ENCODE results near the gene SHCBP1.
"Not testable (repeated sequence)": the region's sequence is repeated elsewhere in the genome, so short reads cannot be mapped to it uniquely, and the experiment has no call there.

GRCh38 chr16:46554435-46554834 lies 66.7 kb downstream of the SHCBP1 start:
- TF ChIP-seq CTCF (conservative IDR thresholded peaks at IDR 0.05; ENCODE audit: low read depth in 2 of 2), result peak; percentile 75 to 78
- TF ChIP-seq REST (IDR thresholded peaks at IDR 0.05; ENCODE audit: unreplicated experiment); EZH2 (IDR thresholded peaks at IDR 0.05; ENCODE audit: low read depth, unreplicated experiment); POLR2AphosphoS5 (IDR thresholded peaks at IDR 0.05; ENCODE audit: low read depth); ZNF331 (CRISPR knock-in tag; IDR thresholded peaks at IDR 0.05; ENCODE audit: low read depth); ETS1 (IDR thresholded peaks at IDR 0.05): not testable (repeated sequence)
